MCF 10A (cell line): ENCODE data around the gene HIVEP2. TPM values are rescaled to one million over a fixed set of nuclear protein-coding genes. Genes with fewer than 3 reads are reported as not detected.

Experiments
- BruUV-seq: library from RNA; stranded (reverse); fragments of 400-500 nt; replicated peaks from 2 replicates; lab custom pipeline; 2021; lab: Mats Ljungman, UMichigan
- CTCF ChIA-PET: fragments of 300-600 bp; sonication (Branson Sonifier 250); formaldehyde crosslinking; extraction: SDS; loops from one replicate; lab custom pipeline; 2021; ENCODE audit warnings: antibody characterized with exemption, inconsistent platforms; lab: Yijun Ruan, JAX
- POLR2A ChIA-PET: fragments of 300-600, 350-650 bp; sonication (Branson Sonifier 250); formaldehyde crosslinking; extraction: SDS; loops from one replicate; lab custom pipeline; 2020; ENCODE audit warnings: antibody characterized with exemption, inconsistent platforms; lab: Yijun Ruan, JAX
- DNase-seq: peaks from one replicate; pipeline ENCODE4 v3.0.0-alpha.2; 2018; ENCODE audit not compliant: unreplicated experiment
- H3K27ac Mint-ChIP-seq: one replicate; pipeline ENCODE4 v1.8.0; 2022; ENCODE audit warnings: mild to moderate bottlenecking, low read depth, mixed read lengths; ENCODE audit not compliant: unreplicated experiment
- H3K27me3 Mint-ChIP-seq: one replicate; pipeline ENCODE4 v1.8.0; 2022; ENCODE audit warnings: mixed read lengths; ENCODE audit not compliant: insufficient read depth, unreplicated experiment
- H3K36me3 Mint-ChIP-seq: one replicate; pipeline ENCODE4 v1.8.0; 2022; ENCODE audit warnings: mild to moderate bottlenecking, moderate library complexity, mixed read lengths; ENCODE audit not compliant: insufficient read depth, unreplicated experiment
- H3K4me1 Mint-ChIP-seq: one replicate; pipeline ENCODE4 v1.8.0; 2022; ENCODE audit warnings: mixed read lengths; ENCODE audit not compliant: insufficient read depth, unreplicated experiment
- H3K4me3 Mint-ChIP-seq: one replicate; pipeline ENCODE4 v1.8.0; 2022; ENCODE audit warnings: mild to moderate bottlenecking, moderate library complexity, mixed read lengths; ENCODE audit not compliant: unreplicated experiment
- H3K9me3 Mint-ChIP-seq: one replicate; pipeline ENCODE4 v1.8.0; 2022; ENCODE audit warnings: mixed read lengths; ENCODE audit not compliant: unreplicated experiment
- CTCF ChIP-seq: fragments of 200-600 bp; IDR thresholded peaks from one replicate; pipeline ENCODE4 v1.8.0; 2022; ENCODE audit warnings: antibody characterized with exemption, mild to moderate bottlenecking; ENCODE audit not compliant: unreplicated experiment
- intact Hi-C: fragments of 100-400 bp; cut with micrococcal nuclease; formaldehyde crosslinking; loops from 2 replicates; pipeline ENCODE4 v1.14.1; 2022
- total RNA-seq: library from RNA; stranded (reverse); gene quantifications from 2 replicates; pipeline ENCODE4 v1.2.3, GENCODE V29; 2022

HIVEP2 gene
- total RNA-seq, 1 experiment from 2014 or later, result 23.6 TPM

GRCh38 chr6:142885182-142885867 is 59.7 kb downstream of the HIVEP2 start:
- H3K9me3 Mint-ChIP-seq, result no peaks in the 10 kb centered on the region
- peak; percentile 97 for DNase-seq
- peak overlapping the region; percentile 36 for H3K27ac Mint-ChIP-seq
- POLR2A ChIA-PET, result interaction anchor here (0.6 to 4.1 kb wide), 29 partner anchors 9 to 896 kb away, joined by 3 to 34 read pairs (median 4); partner anchors contain the start of genes AIG1 and HIVEP2
- H3K4me1 Mint-ChIP-seq, result peaks cover 32% of the 10 kb centered on the region
- intact Hi-C loops, result loop anchor here (1.0 to 5.0 kb wide), 8 partner anchors 17 to 542 kb away; partner anchors contain the start of gene AIG1
- H3K27me3 Mint-ChIP-seq, result no peaks in the 10 kb centered on the region
- no peaks in the 10 kb centered on the region for H3K36me3 Mint-ChIP-seq
- peak overlapping the region; percentile 71 for H3K4me3 Mint-ChIP-seq
- TF ChIP-seq CTCF, result no peak
- BruUV-seq, result no TSS peak
- CTCF ChIA-PET, result interaction anchor here (0.7 to 2.2 kb wide), 9 partner anchors 42 to 654 kb away, joined by 3 to 9 read pairs (median 4); no protein-coding TSS in a partner anchor

GRCh38 chr6:142884214-142885035 is 60.6 kb downstream of the HIVEP2 start:
- BruUV-seq, result TSS peak; percentile 60
- intact Hi-C loops, result loop anchor here (1.0 to 5.0 kb wide), 8 partner anchors 18 to 543 kb away; partner anchors contain the start of gene AIG1
- H3K4me1 Mint-ChIP-seq, result peaks cover 40% of the 10 kb centered on the region
- POLR2A ChIA-PET, result interaction anchor here (0.6 to 4.1 kb wide), 24 partner anchors 8 to 567 kb away, joined by 3 to 34 read pairs (median 4); partner anchors contain the start of genes AIG1 and HIVEP2
- H3K27me3 Mint-ChIP-seq, result no peaks in the 10 kb centered on the region
- TF ChIP-seq CTCF, result no peak
- CTCF ChIA-PET, result interaction anchor here (0.6 to 2.2 kb wide), 4 partner anchors 77 to 655 kb away, joined by 3 to 9 read pairs (median 4); no protein-coding TSS in a partner anchor
- H3K36me3 Mint-ChIP-seq, result peaks cover 6% of the 10 kb centered on the region
- DNase-seq, result no peak
- H3K27ac Mint-ChIP-seq, result no peak overlapping the region
- H3K9me3 Mint-ChIP-seq, result no peaks in the 10 kb centered on the region
- H3K4me3 Mint-ChIP-seq, result peak overlapping the region; percentile 71

- no peak overlapping the region for H3K27ac Mint-ChIP-seq
- H3K4me3 Mint-ChIP-seq, result peak overlapping the region; percentile 30
- peaks cover 43% of the 10 kb centered on the region for H3K4me1 Mint-ChIP-seq
- no TSS peak for BruUV-seq
- intact Hi-C loops, result no loop called here
- H3K36me3 Mint-ChIP-seq, result peaks cover 6% of the 10 kb centered on the region
- no peaks in the 10 kb centered on the region for H3K27me3 Mint-ChIP-seq
- CTCF ChIA-PET, result interaction anchor here (0.7 to 1.5 kb wide), 3 partner anchors 9 to 59 kb away, joined by 3 to 4 read pairs (median 3); no protein-coding TSS in a partner anchor
- TF ChIP-seq CTCF, result no peak
- no peaks in the 10 kb centered on the region for H3K9me3 Mint-ChIP-seq
- POLR2A ChIA-PET, result interaction anchor here (0.8 to 4.1 kb wide), 8 partner anchors 10 to 63 kb away, joined by 3 to 34 read pairs (median 4); no protein-coding TSS in a partner anchor
- DNase-seq, result no peak
These were observed 62.0 kb downstream of the HIVEP2 start for GRCh38 chr6:142883011-142883410.
